Hepatocyte (in vitro differentiated cells): ENCODE results near the gene THSD4.

Experiments used
- CTCF ChIP-seq: fragments of 200-600 bp; sonication (generic); IDR thresholded peaks from 2 replicates; pipeline ENCODE4 v1.5.1; 2016; ENCODE audit warnings: antibody characterized with exemption, mild to moderate bottlenecking; ENCODE audit not compliant: poor library complexity
- EZH2phosphoT487 ChIP-seq: fragments of 200-600 bp; sonication (generic); IDR thresholded peaks from one replicate; pipeline ENCODE4 v1.6.1; 2018; ENCODE audit warnings: antibody characterized with exemption, mild to moderate bottlenecking, low read depth, moderate library complexity; ENCODE audit not compliant: unreplicated experiment, severe bottlenecking

- TF ChIP-seq CTCF = no peak
- TF ChIP-seq EZH2phosphoT487 = no peak
Measured at GRCh38 chr15:71595846-71596553, 480.7 kb downstream of the THSD4 start.
